HG02610 (cell line): ENCODE data around the gene ZBTB32.

Experiments used
- ATAC-seq: cut with Tn5 transposase; IDR thresholded peaks from one replicate; pipeline ENCODE4 v1.9.1; 2021; ENCODE audit warnings: mild to moderate bottlenecking, moderate library complexity; ENCODE audit not compliant: unreplicated experiment

ZBTB32 gene

DNA sequence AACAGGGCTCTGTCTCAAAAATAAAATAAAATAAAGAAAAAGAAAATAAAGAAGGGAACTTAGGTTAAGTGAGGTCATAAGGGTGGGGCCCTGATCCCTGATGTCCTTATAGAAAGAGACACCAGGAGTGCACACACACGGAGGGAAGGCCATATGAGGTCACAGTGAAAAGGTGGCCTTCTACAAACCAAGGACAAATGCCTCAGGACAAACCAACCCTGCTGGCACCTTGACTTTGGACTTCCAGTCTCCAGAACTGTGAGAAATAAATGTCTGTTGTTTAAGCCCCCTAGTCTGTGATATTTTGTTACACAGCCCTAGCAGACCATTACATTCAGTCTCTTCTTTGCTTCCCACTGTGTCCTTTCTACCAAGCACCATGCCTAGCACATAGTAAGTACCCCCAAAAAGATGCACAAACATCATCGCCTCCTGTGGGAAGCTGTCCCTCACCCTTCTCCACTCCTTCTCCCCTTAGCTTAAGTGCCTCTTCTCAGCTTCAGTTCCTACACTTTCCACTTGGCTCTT is 8.4 kb upstream of the ZBTB32 start:
- ATAC-seq, result no peak

- ATAC-seq, result peak; percentile 46
These were observed 7.5 kb upstream of the ZBTB32 start for GRCh38 chr19:35696835-35697234.

GRCh38 chr19:35702223-35703012 is 1.9 kb upstream of the ZBTB32 start:
- ATAC-seq, result peak; percentile 92

GRCh38 chr19:35703343-35703742 is 1.0 kb upstream of the ZBTB32 start:
- ATAC-seq, result no peak

DNA sequence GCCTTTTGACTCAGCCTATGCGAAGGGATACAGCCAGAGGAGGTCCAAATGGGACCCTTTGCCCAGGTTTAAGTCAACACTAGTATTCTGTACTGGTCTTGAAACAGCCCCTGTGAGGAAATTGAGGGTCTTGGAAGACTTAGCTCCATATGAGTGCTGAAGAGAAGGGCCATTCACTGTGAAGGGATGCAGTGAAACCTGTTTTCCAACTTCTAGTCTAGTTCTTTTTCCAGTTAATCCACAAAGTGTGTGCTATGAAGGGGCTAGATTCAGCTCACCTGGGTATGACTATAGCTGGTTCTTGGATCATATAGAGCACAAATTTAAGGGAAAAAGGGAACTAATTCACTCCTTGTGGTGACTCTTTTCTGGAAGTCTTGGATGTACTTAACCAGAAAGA is 4.0 kb downstream of the ZBTB32 start:
- ATAC-seq, result no peak

GRCh38 chr19:35710784-35711723 is 6.7 kb downstream of the ZBTB32 start:
- peak; percentile 27 for ATAC-seq

DNA sequence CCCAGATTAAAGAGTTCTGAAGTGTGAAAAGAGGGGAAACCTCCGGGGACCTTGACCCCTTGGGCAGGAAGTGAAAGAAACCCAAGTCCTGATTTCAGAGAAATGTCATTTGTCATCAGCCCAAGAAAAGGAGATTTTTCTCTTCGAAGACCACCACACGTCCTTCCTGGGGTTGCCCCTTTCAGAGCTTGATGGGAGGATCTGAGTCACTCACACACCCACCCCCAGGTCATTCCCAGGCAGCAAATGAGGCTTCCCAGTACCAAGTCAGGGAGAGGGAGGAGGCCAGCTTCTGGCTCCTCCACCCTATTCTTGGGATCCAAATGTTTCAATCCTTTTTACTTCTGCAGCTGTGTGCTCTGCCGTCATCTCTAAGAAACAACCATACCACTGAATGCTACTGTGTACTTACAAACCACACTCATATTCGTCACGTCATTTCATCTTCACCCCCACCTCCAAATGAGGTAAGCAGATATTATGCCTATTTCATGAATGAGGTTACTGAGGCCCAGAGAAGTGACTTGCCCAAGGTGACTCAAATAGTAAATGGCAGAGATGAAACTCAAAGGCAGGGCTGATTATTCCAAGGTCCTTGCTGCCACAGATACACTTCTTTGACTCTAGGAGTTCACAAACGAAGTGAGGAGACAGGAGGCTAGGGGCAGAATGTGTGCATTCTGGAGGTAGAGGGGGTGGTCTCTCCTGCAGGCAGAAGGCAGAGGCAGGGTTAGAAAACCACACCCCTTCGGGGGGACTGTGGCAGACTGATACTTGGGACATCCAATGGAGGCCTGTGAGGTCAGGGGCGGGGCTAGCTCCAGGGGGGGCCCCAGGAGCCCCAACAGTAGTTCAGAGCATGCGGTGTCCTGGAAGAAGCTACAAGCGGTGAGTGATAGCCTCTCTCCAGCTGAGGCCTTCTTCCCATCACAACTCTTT is 8.5 kb downstream of the ZBTB32 start:
- peak; percentile 19 for ATAC-seq

- ATAC-seq, result no peak
These were observed 9.1 kb downstream of the ZBTB32 start for GRCh38 chr19:35713506-35713850.

- ATAC-seq, result no peak
These were observed 9.6 kb downstream of the ZBTB32 start for GRCh38 chr19:35713904-35714495.

DNA sequence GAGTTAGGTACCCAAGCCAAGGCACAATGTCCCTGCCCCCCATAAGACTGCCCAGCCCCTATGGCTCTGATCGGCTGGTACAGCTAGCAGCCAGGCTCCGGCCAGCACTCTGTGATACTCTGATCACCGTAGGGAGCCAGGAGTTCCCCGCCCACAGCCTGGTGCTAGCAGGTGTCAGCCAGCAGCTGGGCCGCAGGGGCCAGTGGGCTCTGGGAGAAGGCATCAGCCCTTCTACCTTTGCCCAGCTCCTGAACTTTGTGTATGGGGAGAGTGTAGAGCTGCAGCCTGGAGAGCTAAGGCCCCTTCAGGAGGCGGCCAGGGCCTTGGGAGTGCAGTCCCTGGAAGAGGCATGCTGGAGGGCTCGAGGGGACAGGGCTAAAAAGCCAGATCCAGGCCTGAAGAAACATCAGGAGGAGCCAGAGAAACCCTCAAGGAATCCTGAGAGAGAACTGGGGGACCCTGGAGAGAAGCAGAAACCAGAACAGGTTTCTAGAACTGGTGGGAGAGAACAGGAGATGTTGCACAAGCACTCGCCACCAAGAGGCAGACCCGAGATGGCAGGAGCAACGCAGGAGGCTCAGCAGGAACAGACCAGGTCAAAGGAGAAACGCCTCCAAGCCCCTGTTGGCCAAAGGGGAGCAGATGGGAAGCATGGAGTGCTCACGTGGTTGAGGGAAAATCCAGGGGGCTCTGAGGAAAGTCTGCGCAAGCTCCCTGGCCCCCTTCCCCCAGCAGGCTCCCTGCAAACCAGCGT is 10.4 kb downstream of the ZBTB32 start:
- no peak for ATAC-seq

DNA sequence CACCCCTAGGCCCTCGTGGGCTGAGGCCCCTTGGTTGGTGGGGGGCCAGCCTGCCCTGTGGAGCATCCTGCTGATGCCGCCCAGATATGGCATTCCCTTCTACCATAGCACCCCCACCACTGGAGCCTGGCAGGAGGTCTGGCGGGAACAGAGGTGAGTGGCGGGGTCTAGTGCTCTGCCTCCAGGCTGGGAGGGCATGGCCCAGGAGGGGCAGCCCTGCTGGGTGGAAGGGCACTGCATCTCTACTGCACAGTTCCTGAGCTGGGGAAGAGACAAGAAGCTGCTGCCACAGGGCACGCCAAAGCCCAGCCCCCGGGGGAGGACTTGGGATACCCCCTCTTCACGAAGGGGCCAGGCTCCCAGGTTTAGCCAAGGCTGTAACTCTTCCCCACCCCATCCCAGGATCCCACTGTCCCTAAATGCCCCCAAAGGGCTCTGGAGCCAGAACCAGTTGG is 11.0 kb downstream of the ZBTB32 start:
- ATAC-seq, result no peak

GRCh38 chr19:35715981-35716800 is 11.8 kb downstream of the ZBTB32 start:
- no peak for ATAC-seq

DNA sequence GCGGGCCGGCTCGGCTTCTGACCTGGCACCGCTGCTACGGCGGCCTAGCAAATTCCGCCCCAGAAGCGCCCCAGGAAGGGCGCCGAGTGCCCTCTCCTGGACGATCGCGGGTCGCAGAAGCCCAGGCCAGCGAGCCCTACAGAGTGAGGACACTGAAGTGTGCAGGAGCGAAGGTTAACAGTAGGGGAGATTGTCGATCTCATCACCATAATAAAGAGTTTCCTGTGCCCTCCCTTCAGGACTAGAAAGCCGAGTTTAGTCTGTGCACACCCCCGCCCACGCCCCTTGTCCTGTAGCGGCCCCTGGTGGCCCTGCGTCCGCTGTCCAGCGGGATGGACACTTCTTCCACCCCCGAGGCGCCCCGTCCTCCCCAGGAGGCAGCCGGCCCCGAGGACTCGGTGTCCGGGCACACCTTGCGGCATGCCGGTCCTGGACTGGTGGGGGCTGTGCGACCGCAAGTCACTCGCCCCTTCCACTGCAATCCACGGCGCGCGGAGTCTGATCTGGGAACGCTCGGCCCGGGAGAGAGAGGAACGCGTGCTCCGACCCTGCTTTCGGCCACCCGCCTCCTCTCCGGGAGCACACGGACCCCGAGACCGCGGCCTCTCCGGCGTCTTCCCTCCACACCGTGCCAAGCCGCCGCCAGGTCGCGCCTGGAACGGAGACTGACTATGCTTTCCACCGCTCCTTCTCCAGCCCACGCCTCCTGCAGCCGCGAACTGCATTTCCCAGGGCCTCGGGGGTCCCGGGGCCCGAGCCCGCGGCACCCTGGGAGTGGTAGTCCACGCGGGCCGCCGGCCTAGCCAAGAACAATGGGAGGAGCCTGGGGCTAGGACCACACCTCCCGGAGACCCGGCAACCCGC is 12.7 kb downstream of the ZBTB32 start:
- peak; percentile 58 for ATAC-seq

GRCh38 chr19:35717665-35718344 is 13.4 kb downstream of the ZBTB32 start, which contains the start of gene KMT2B:
KMT2B (plus strand) TSS chr19:35718003; CDS start chr19:35718019, 16 bp downstream.
- peak; percentile 46 for ATAC-seq

GRCh38 chr19:35718345-35719041 is 14.1 kb downstream of the ZBTB32 start:
- ATAC-seq, result peak; percentile 2

DNA sequence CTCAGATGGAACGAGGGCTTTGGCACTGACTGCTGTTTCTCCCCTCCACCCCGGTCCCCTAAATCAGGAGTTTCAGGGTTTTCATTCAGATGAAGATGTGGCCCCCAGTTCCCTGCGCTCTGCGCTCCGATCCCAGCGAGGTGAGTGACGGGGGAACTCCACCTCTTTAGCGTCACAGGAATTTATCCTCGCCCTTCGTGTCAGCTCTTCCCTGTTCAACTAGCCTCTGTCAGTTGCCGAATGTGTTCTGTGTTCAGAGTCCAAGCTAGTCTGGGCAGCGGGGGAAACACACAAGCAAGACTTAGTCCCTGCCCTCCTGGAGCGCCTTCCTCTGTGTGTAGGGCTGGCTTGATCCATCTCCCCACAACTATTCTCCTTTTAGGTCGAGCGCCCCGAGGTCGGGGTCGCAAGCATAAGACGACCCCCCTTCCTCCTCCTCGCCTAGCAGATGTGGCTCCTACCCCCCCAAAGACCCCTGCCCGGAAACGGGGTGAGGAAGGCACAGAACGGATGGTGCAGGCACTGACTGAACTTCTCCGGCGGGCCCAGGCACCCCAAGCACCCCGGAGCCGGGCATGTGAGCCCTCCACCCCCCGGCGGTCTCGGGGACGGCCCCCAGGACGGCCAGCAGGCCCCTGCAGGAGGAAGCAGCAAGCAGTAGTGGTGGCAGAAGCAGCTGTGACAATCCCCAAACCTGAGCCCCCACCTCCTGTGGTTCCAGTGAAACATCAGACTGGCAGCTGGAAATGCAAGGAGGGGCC is 15.2 kb downstream of the ZBTB32 start:
- ATAC-seq, result no peak
